IMR-90 (cell line): ENCODE measurements around the gene PCGF6. TPM values are rescaled to one million over a fixed set of nuclear protein-coding genes. Genes with fewer than 3 reads are reported as not detected.
A peak's percentile ranks its signal among the peaks of the same experiment; 100 is the strongest.

Source experiments
- ATAC-seq: fragments of 200-7000 bp; cut with Tn5 transposase; 2 replicates; pipeline ENCODE4 v1.9.1; 2020; ENCODE audit warnings: low read depth, mild to moderate bottlenecking, moderate library complexity
- BruUV-seq: library from RNA; stranded (reverse); fragments of 400-500 nt; replicated peaks from 2 replicates; lab custom pipeline; 2021; lab: Mats Ljungman, UMichigan
- CTCF ChIA-PET: fragments of 300-600 bp; formaldehyde crosslinking; extraction: SDS; loops from one replicate; lab custom pipeline; 2021; ENCODE audit warnings: antibody characterized with exemption; lab: Yijun Ruan, JAX
- POLR2A ChIA-PET: fragments of 300-600 bp; sonication (Branson Sonifier 250); formaldehyde crosslinking; loops from one replicate; lab custom pipeline; 2022; ENCODE audit warnings: antibody characterized with exemption; ENCODE audit not compliant: unreplicated experiment; lab: Charles Lee
- DNase-seq: peaks from one replicate; pipeline ENCODE4 v3.0.0; 2013
- H2AFZ ChIP-seq: replicated peaks from 2 replicates; pipeline ENCODE3; 2013; ENCODE audit warnings: low read length, mild to moderate bottlenecking; ENCODE audit not compliant: poor library complexity
- H2AK5ac ChIP-seq: 2 replicates; pipeline ENCODE4 v1.6.1; 2013; ENCODE audit warnings: low read depth, low read length, inconsistent platforms
- H2AK9ac ChIP-seq: replicated peaks from 2 replicates; pipeline ENCODE3; 2013; ENCODE audit warnings: mild to moderate bottlenecking, low read depth, low read length, moderate library complexity; ENCODE audit not compliant: poor library complexity
- H2BK120ac ChIP-seq: 2 replicates; pipeline ENCODE4 v1.6.1; 2013; ENCODE audit warnings: low read depth, low read length, inconsistent platforms
- H2BK15ac ChIP-seq: 3 replicates; pipeline ENCODE4 v1.6.1; 2013; ENCODE audit warnings: low read depth, low read length, inconsistent platforms
- H2BK20ac ChIP-seq: 2 replicates; pipeline ENCODE4 v1.6.1; 2013; ENCODE audit warnings: low read depth, mild to moderate bottlenecking, inconsistent platforms, low read length, moderate library complexity
- H2BK5ac ChIP-seq: 2 replicates; pipeline ENCODE4 v1.6.1; 2013; ENCODE audit warnings: mild to moderate bottlenecking, low read depth, low read length, inconsistent platforms; ENCODE audit not compliant: poor library complexity, severe bottlenecking
- H3K14ac ChIP-seq: replicated peaks from 2 replicates; pipeline ENCODE4 v1.6.1; 2013; ENCODE audit warnings: low read depth, low read length, inconsistent platforms
- H3K18ac ChIP-seq: 2 replicates; pipeline ENCODE4 v1.6.1; 2013; ENCODE audit warnings: low read depth, low read length, control low read depth
- H3K23ac ChIP-seq: 2 replicates; pipeline ENCODE4 v1.6.1; 2013; ENCODE audit warnings: low read depth, low read length, inconsistent platforms
- H3K27ac ChIP-seq: 2 replicates; pipeline ENCODE4 v1.5.1; 2013; ENCODE audit warnings: mild to moderate bottlenecking, control low read depth, low read length; ENCODE audit not compliant: insufficient read depth
- H3K27me3 ChIP-seq: 2 replicates; pipeline ENCODE4 v1.6.1; 2013; ENCODE audit warnings: low read length; ENCODE audit not compliant: control insufficient read depth, insufficient read depth
- H3K36me3 ChIP-seq: 2 replicates; pipeline ENCODE4 v1.6.1; 2013; ENCODE audit warnings: low read length, mixed read lengths; ENCODE audit not compliant: control insufficient read depth, insufficient read depth
- H3K4ac ChIP-seq: 2 replicates; pipeline ENCODE4 v1.6.1; 2013; ENCODE audit warnings: low read depth, low read length, inconsistent platforms
- H3K4me1 ChIP-seq: 2 replicates; pipeline ENCODE4 v1.6.1; 2013; ENCODE audit warnings: low read length, mixed read lengths; ENCODE audit not compliant: control insufficient read depth, insufficient read depth
- H3K4me2 ChIP-seq: 2 replicates; pipeline ENCODE4 v1.6.1; 2013; ENCODE audit warnings: low read depth, mild to moderate bottlenecking, control low read depth, low read length, moderate library complexity
- H3K4me3 ChIP-seq: 2 replicates; pipeline ENCODE4 v1.5.1; 2013; ENCODE audit warnings: low read depth, mild to moderate bottlenecking, control low read depth, low read length, moderate library complexity; ENCODE audit not compliant: insufficient read depth
- H3K56ac ChIP-seq: 2 replicates; pipeline ENCODE4 v1.6.1; 2013; ENCODE audit warnings: low read length, inconsistent platforms; ENCODE audit not compliant: insufficient read depth; ENCODE audit errors: extremely low read depth
- H3K79me1 ChIP-seq, 2 experiments: 2 replicates each; pipeline ENCODE4 v1.6.1; 2013; ENCODE audit warnings: low read length in 2 of 2, inconsistent platforms in 1 of 2, low read depth in 1 of 2
- H3K9ac ChIP-seq: 2 replicates; pipeline ENCODE4 v1.6.1; 2013; ENCODE audit warnings: low read depth, low read length, control low read depth
- H3K9me1 ChIP-seq: 2 replicates; pipeline ENCODE4 v1.6.1; 2013; ENCODE audit warnings: low read length, inconsistent platforms; ENCODE audit not compliant: insufficient read depth
- H3K9me3 ChIP-seq: 2 replicates; pipeline ENCODE4 v1.6.1; 2013; ENCODE audit warnings: low read length; ENCODE audit not compliant: control insufficient read depth, insufficient read depth
- H4K20me1 ChIP-seq: 2 replicates; pipeline ENCODE4 v1.6.1; 2013; ENCODE audit warnings: low read length, inconsistent platforms; ENCODE audit not compliant: insufficient read depth
- H4K5ac ChIP-seq: 2 replicates; pipeline ENCODE4 v1.6.1; 2013; ENCODE audit warnings: mild to moderate bottlenecking, low read depth, low read length, control low read depth
- H4K8ac ChIP-seq, 2 experiments: 2 replicates each; pipeline ENCODE4 v1.6.1; 2013; ENCODE audit warnings: low read depth in 2 of 2, low read length in 2 of 2, control low read depth in 1 of 2, inconsistent platforms in 1 of 2
- H4K91ac ChIP-seq: 2 replicates; pipeline ENCODE4 v1.6.1; 2013; ENCODE audit warnings: low read depth, low read length, inconsistent platforms; ENCODE audit not compliant: insufficient read depth
- BHLHE40 ChIP-seq: fragments of 150-350 bp; IDR thresholded peaks from 2 replicates; pipeline ENCODE4 v1.6.1; 2016; ENCODE audit warnings: mild to moderate bottlenecking, low read depth, low read length
- CEBPB ChIP-seq: IDR thresholded peaks from 2 replicates; pipeline ENCODE4 v1.6.1; 2012; ENCODE audit warnings: low read depth, low read length, improper control_type of control experiment
- CHD1 ChIP-seq: IDR thresholded peaks from 2 replicates; pipeline ENCODE4 v1.6.1; 2012; ENCODE audit warnings: low read depth, low read length, improper control_type of control experiment
- ELK1 ChIP-seq: fragments of 150-350 bp; IDR thresholded peaks from 2 replicates; pipeline ENCODE4 v1.6.1; 2016; ENCODE audit warnings: low read depth, mild to moderate bottlenecking, low read length, moderate library complexity, borderline replicate concordance
- FOS ChIP-seq: fragments of 150-350 bp; IDR thresholded peaks from 2 replicates; pipeline ENCODE4 v1.6.1; 2016; ENCODE audit warnings: low read depth, low read length
- MAFK ChIP-seq: IDR thresholded peaks from 2 replicates; pipeline ENCODE4 v1.6.1; 2012; ENCODE audit warnings: low read depth, low read length, improper control_type of control experiment
- MAZ ChIP-seq: IDR thresholded peaks from 2 replicates; pipeline ENCODE4 v1.6.1; 2012; ENCODE audit warnings: low read depth, mild to moderate bottlenecking, low read length, improper control_type of control experiment, moderate library complexity, borderline replicate concordance
- MXI1 ChIP-seq: IDR thresholded peaks from 2 replicates; pipeline ENCODE4 v1.6.1; 2012; ENCODE audit warnings: low read depth, mild to moderate bottlenecking, low read length, moderate library complexity, borderline replicate concordance
- NFE2L2 ChIP-seq: fragments of 150-350 bp; IDR thresholded peaks from 2 replicates; pipeline ENCODE4 v1.6.1; 2016; ENCODE audit warnings: low read depth, mild to moderate bottlenecking, low read length
- POLR2A ChIP-seq: IDR thresholded peaks from 2 replicates; pipeline ENCODE4 v1.6.1; 2012; ENCODE audit warnings: mild to moderate bottlenecking, low read depth, low read length
- RCOR1 ChIP-seq: IDR thresholded peaks from 2 replicates; pipeline ENCODE4 v1.6.1; 2012; ENCODE audit warnings: mild to moderate bottlenecking, low read length, improper control_type of control experiment; ENCODE audit not compliant: insufficient replicate concordance
- RFX5 ChIP-seq: IDR thresholded peaks from 2 replicates; pipeline ENCODE4 v1.8.0; 2012; ENCODE audit warnings: low read depth, mild to moderate bottlenecking, low read length, moderate library complexity
- SMC3 ChIP-seq: fragments of 150-350 bp; IDR thresholded peaks from 2 replicates; pipeline ENCODE4 v1.6.1; 2016; ENCODE audit warnings: low read depth, mild to moderate bottlenecking, antibody characterized with exemption, low read length, moderate library complexity
- USF2 ChIP-seq: fragments of 150-350 bp; IDR thresholded peaks from 2 replicates; pipeline ENCODE4 v1.6.1; 2017; ENCODE audit warnings: mild to moderate bottlenecking, antibody characterized with exemption, low read length, low read depth
- WGBS, 2 experiments: methylation state at CpG; one replicate each; pipeline versions ENCODE4 v1.1.5 to v1.1.7; 2013; ENCODE audit warnings: missing lambda C conversion rate in 2 of 2; ENCODE audit not compliant: insufficient read length in 1 of 2; ENCODE audit errors: extremely low coverage in 2 of 2; 5-methylcytosine and 5-hydroxymethylcytosine counted together
- dilution Hi-C: fragments of 300-500 bp; cut with HindIII; formaldehyde crosslinking; loops from one replicate; pipeline ENCODE4 v1.14.3; 2018; ENCODE audit warnings: low sequenced_read_pairs; ENCODE audit not compliant: unreplicated experiment
- in situ Hi-C: fragments of 300-500 bp; cut with MboI; formaldehyde crosslinking; loops from 3 replicates; pipeline ENCODE4 v1.14.3; 2019; ENCODE audit warnings: low sequenced_read_pairs, inconsistent platforms, mixed read lengths
- intact Hi-C: fragments of 100-400 bp; cut with micrococcal nuclease; formaldehyde crosslinking; loops from 2 replicates; pipeline ENCODE4 v1.10.0; 2022
- polyA plus RNA-seq, 3 experiments: library from polyadenylated mRNA; depleted of rRNA; stranded (reverse); fragments of >200 nt; gene quantifications; 2 replicates each; pipeline ENCODE4 v1.2.3, GENCODE V29; 2012; ENCODE audit warnings: low replicate concordance in 1 of 3
- total RNA-seq: library from RNA; depleted of rRNA; stranded (reverse); fragments of >200 nt; gene quantifications from 2 replicates; pipeline ENCODE4 v1.2.3, GENCODE V29; 2012
- TF ChIP-seq, protein P1 (sequence below): conservative IDR thresholded peaks from 2 replicates; pipeline ENCODE4 v1.5.1; 2012; ENCODE audit warnings: mild to moderate bottlenecking, low read depth, low read length, improper control_type of control experiment

PCGF6 gene
- total and polyA plus RNA-seq, 2 of the 4 experiments (the other 2 are of a cell fraction) = 4.9 to 6.5 TPM

DNA sequence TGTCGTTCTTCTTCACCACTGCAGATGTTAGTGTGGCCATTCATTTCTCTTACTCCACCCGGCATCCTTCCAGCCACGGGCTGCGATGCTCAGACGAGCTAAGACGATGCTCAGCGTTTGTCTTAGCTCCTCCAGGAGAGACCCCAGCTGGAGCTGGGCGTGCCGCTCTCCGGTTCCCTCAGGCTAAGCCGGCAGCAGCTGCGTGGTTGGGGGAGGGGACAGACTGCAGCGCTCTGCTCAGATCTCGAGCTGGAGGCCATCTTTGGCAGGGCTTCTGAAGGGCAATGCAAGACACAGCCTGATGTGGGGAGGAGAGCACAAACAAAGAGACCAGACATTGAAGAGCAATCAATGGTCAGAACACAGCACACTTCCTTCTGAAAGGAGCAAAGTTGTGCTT lies 69.2 kb downstream of the PCGF6 start:
- H3K9ac ChIP-seq = no peak overlapping the region
- H2AK5ac ChIP-seq = no peak overlapping the region
- H4K91ac ChIP-seq = no peak overlapping the region
- no TSS peak for BruUV-seq
- no peak overlapping the region for H2AK9ac ChIP-seq
- no peak overlapping the region for H3K4me3 ChIP-seq
- H2BK120ac ChIP-seq = no peak overlapping the region
- H3K14ac ChIP-seq = no peak overlapping the region
- no peak overlapping the region for H3K27ac ChIP-seq
- dilution Hi-C loops = no loop called here
- H3K9me3 ChIP-seq = no peaks in the 10 kb centered on the region
- POLR2A ChIA-PET = no interaction called here
- no peak overlapping the region for H4K5ac ChIP-seq
- no peak overlapping the region for H2BK5ac ChIP-seq
- H3K79me1 ChIP-seq = peaks cover 0 to 5% of the 10 kb centered on the region in 2 experiments; a peak in 2 of 4 replicates
- peak overlapping the region; percentile 16 for H2AFZ ChIP-seq
- no peak for TF ChIP-seq FOS
- no peak for TF ChIP-seq MXI1
- TF ChIP-seq RFX5 = no peak
- TF ChIP-seq MAZ = no peak
- TF ChIP-seq BHLHE40 = no peak
- TF ChIP-seq NFE2L2 = no peak
- TF ChIP-seq RCOR1 = no peak
- TF ChIP-seq MAFK = no peak
- TF ChIP-seq USF2 = no peak
- TF ChIP-seq CEBPB = no peak
- TF ChIP-seq SMC3 = no peak
- TF ChIP-seq, protein P1, sequence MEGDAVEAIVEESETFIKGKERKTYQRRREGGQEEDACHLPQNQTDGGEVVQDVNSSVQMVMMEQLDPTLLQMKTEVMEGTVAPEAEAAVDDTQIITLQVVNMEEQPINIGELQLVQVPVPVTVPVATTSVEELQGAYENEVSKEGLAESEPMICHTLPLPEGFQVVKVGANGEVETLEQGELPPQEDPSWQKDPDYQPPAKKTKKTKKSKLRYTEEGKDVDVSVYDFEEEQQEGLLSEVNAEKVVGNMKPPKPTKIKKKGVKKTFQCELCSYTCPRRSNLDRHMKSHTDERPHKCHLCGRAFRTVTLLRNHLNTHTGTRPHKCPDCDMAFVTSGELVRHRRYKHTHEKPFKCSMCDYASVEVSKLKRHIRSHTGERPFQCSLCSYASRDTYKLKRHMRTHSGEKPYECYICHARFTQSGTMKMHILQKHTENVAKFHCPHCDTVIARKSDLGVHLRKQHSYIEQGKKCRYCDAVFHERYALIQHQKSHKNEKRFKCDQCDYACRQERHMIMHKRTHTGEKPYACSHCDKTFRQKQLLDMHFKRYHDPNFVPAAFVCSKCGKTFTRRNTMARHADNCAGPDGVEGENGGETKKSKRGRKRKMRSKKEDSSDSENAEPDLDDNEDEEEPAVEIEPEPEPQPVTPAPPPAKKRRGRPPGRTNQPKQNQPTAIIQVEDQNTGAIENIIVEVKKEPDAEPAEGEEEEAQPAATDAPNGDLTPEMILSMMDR = no peak
- TF ChIP-seq POLR2A = no peak
- no peak for TF ChIP-seq CHD1
- no peak for TF ChIP-seq ELK1
- no CpG with 5 or more reads among the region's 14 CpGs for WGBS, 2 experiments
- intact Hi-C loops = no loop called here
- H2BK20ac ChIP-seq = no peak overlapping the region
- H4K20me1 ChIP-seq = peaks cover 17% of the 10 kb centered on the region; the same call in 1 of the 2 replicates
- no peak overlapping the region for H3K18ac ChIP-seq
- DNase-seq (peak; percentile 43), ATAC-seq (peak; percentile 61)
- CTCF ChIA-PET = no interaction called here
- peaks cover 9% of the 10 kb centered on the region; the same call in 1 of the 2 replicates for H3K4me1 ChIP-seq
- no peaks in the 10 kb centered on the region for H3K36me3 ChIP-seq
- no peaks in the 10 kb centered on the region; the same call in 1 of the 2 replicates for H3K9me1 ChIP-seq
- no peak overlapping the region for H3K23ac ChIP-seq
- no peak overlapping the region for H4K8ac ChIP-seq
- no peak overlapping the region for H2BK15ac ChIP-seq
- H3K27me3 ChIP-seq = peaks cover 16% of the 10 kb centered on the region
- peak overlapping the region; percentile 14; the same call in 1 of the 2 replicates for H3K4me2 ChIP-seq
- H3K4ac ChIP-seq = no peak overlapping the region
- in situ Hi-C loops = no loop called here
- no peak overlapping the region for H3K56ac ChIP-seq
